HG03520 (cell line): ENCODE measurements around the gene UBE2H.

Experiments
- ATAC-seq: cut with Tn5 transposase; IDR thresholded peaks from one replicate; pipeline ENCODE4 v1.9.1; 2021; ENCODE audit warnings: mild to moderate bottlenecking, moderate library complexity; ENCODE audit not compliant: unreplicated experiment

The UBE2H gene

GRCh38 chr7:129793506-129794310, 159.1 kb downstream of the UBE2H start:
- no peak for ATAC-seq

GRCh38 chr7:129792721-129793120, 160.0 kb downstream of the UBE2H start:
- no peak for ATAC-seq

- ATAC-seq, result no peak
Measured at GRCh38 chr7:129790136-129790535, 162.6 kb downstream of the UBE2H start.

- ATAC-seq, result no peak
Measured at GRCh38 chr7:129789652-129790051, 163.1 kb downstream of the UBE2H start.

- ATAC-seq, result no peak
Measured at GRCh38 chr7:129789000-129789399, 163.8 kb downstream of the UBE2H start.

- ATAC-seq, result no peak
Measured at GRCh38 chr7:129786825-129787563, 165.8 kb downstream of the UBE2H start.

GRCh38 chr7:129785685-129786514, 166.9 kb downstream of the UBE2H start:
- ATAC-seq, result no peak

- no peak for ATAC-seq
Measured at GRCh38 chr7:129784783-129785684, 167.7 kb downstream of the UBE2H start.

- no peak for ATAC-seq
Measured at GRCh38 chr7:129784437-129784782, 168.3 kb downstream of the UBE2H start.

GRCh38 chr7:129783584-129783919, 169.2 kb downstream of the UBE2H start:
- ATAC-seq, result no peak

GRCh38 chr7:129782818-129783583, 169.8 kb downstream of the UBE2H start:
- ATAC-seq, result no peak

GRCh38 chr7:129781928-129782817, 170.6 kb downstream of the UBE2H start:
- ATAC-seq, result no peak

GRCh38 chr7:129780974-129781927, 171.5 kb downstream of the UBE2H start:
- no peak for ATAC-seq
